GM18951 (cell line): ENCODE measurements around the gene LGR6.
"Not testable (repeated sequence)": the region's sequence is repeated elsewhere in the genome, so short reads cannot be mapped to it uniquely, and the experiment has no call there.

ENCODE experiments used
- POLR2A ChIP-seq: IDR thresholded peaks from 4 replicates; pipeline ENCODE4 v1.6.1; 2011; ENCODE audit warnings: mild to moderate bottlenecking; ENCODE audit not compliant: insufficient read length, insufficient read depth; ENCODE audit errors: extremely low read depth
- in situ Hi-C: fragments of 300-500 bp; cut with MboI; formaldehyde crosslinking; loops from one replicate; pipeline ENCODE4 v1.12.0; 2022; ENCODE audit warnings: low sequenced_read_pairs, mixed read lengths, inconsistent platforms; ENCODE audit not compliant: unreplicated experiment

The LGR6 gene, protein sequence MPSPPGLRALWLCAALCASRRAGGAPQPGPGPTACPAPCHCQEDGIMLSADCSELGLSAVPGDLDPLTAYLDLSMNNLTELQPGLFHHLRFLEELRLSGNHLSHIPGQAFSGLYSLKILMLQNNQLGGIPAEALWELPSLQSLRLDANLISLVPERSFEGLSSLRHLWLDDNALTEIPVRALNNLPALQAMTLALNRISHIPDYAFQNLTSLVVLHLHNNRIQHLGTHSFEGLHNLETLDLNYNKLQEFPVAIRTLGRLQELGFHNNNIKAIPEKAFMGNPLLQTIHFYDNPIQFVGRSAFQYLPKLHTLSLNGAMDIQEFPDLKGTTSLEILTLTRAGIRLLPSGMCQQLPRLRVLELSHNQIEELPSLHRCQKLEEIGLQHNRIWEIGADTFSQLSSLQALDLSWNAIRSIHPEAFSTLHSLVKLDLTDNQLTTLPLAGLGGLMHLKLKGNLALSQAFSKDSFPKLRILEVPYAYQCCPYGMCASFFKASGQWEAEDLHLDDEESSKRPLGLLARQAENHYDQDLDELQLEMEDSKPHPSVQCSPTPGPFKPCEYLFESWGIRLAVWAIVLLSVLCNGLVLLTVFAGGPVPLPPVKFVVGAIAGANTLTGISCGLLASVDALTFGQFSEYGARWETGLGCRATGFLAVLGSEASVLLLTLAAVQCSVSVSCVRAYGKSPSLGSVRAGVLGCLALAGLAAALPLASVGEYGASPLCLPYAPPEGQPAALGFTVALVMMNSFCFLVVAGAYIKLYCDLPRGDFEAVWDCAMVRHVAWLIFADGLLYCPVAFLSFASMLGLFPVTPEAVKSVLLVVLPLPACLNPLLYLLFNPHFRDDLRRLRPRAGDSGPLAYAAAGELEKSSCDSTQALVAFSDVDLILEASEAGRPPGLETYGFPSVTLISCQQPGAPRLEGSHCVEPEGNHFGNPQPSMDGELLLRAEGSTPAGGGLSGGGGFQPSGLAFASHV

DNA sequence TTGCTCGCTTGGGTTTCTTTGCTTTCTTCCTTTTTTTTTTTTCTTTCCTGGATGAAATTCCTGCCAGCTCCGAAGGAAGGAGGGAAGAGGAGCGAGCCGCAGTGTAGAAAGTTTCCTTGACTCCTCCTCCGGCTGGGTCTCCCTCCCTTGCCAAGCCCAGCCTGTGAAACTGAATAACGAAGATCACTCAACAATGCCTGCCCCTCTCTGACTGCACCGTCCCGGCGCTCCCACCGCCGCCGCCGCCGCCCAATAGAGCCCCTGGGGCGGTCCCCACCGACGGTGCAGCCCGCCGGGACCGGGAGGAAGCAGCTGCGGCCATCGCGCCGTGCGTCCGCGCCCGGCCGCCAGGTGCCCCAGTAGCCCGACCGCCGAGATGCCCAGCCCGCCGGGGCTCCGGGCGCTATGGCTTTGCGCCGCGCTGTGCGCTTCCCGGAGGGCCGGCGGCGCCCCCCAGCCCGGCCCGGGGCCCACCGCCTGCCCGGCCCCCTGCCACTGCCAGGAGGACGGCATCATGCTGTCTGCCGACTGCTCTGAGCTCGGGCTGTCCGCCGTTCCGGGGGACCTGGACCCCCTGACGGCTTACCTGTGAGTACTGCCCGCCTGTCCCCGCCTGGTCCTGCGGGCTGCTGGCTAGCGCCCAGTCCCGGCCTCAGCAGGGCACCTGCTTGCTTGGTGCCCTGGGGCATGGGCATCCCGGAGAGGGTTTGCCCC is at the start of gene LGR6:
TSS of gene LGR6 (plus strand) at position 186 of the 714 bp plus-strand sequence. CDS start at position 377, 191 bp downstream.
- TF ChIP-seq POLR2A, result no peak
- in situ Hi-C loops, result no loop called here

DNA sequence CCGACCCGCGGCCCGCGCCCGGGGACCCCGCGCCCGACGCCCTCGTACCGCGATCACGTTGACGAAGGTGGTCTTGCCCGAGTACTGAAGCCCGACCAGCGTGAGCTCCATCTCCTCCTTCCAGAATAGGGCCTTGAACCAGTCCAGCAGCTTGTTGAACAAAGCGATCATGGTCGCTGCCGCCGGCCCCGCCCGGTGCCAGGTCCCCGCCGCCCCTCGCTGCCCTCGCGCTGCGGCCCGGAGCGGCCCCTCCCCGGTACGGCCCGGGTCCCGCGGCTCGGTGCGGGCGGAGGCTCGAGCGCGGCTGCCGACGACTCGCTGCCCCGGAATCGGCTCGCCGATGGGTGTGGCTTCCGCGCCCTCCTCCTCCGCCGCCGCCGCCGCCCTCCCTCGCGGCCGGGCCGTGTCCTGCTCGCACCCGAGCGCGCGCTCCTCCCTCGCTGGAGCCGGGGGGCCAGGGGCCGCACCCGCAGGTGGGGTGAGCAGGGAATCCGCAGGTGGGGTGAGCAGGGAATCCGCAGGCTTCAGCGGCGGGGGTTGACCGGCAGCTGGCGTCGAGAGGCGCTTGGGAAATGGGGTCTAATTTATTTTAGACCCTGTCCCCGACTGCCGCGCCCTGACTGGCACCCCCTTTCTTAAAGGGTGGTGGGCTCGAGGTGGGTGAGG is 49.1 kb upstream of the LGR6 start, which contains the start of gene ARL8A:
TSS of gene ARL8A (minus strand) at position 336 of the 666 bp plus-strand sequence. CDS start at position 171, 165 bp downstream.
- TF ChIP-seq POLR2A, result peak; percentile 74
- in situ Hi-C loops, result no loop called here

DNA sequence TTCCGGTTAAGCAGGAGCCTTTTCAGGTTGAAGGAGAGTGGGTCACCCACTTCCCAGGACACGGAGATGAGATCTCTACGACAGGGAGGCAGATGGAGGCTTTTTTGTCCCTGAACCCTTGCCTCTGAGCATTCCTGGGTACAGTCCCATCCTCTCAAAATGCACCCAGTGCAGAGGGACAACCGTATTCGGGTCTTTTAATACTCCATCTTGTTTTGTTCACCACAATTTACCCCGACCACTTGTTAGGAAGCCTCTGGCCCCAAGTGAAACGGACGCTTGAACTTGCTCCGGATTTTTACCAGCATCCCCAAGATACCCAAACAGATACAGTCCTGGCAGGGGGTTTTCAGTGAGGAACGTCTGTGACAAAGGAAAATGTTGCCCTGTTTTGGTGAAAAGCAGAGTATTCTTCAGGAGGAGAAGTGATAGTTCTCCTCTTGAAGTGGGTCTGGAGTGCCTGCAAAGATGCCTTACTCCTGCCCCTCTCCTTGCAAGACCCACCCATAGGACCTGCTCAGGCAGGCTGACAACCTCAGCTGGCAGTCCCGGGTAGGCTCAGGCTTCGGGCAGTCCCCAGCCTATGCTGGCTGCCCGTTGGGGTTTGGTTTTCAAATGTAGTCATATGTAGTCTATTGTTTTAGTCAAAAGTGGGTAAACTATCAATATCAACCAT is 48.4 kb upstream of the LGR6 start:
- TF ChIP-seq POLR2A, result no peak
- in situ Hi-C loops, result no loop called here

DNA sequence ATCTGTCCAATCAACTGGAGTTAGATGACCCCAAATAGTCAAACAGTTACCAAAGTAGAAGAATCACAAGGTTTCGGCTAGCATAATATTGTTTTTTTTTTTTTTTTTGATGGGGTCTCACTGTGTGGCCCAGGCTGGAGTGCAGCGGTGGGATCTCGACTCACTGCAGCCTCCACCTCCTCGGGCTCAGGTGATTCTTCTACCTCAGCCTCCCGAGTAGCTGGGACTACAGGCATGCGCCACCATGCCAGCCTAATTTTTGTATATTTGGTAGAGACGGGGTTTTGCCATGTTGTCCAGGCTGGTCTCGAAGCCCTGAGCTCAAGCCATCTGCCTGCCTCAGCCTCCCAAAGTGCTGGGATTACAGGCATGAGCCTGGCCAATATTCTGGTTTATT is 47.9 kb upstream of the LGR6 start:
- in situ Hi-C loops, result not testable (repeated sequence)

DNA sequence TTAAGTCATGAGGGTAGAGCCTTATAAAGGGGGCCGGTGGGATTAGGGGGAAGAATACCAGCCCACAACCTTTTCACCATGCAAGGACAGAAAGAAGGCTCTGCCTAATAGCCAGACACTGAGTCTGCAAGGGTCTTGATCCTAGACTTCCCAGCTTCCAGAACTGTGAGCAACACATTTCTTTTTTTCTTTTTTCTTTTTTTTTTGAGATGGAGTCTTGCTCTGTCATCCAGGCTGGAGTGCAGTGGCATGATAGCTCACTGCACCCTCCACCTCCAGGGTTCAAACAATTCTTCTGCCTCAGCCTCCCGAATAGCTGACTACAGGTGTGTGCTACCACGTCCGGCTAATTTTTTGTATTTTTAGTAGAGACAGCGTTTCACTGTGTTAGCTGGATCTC is 47.3 kb upstream of the LGR6 start:
- no peak for TF ChIP-seq POLR2A
- in situ Hi-C loops, result no loop called here

DNA sequence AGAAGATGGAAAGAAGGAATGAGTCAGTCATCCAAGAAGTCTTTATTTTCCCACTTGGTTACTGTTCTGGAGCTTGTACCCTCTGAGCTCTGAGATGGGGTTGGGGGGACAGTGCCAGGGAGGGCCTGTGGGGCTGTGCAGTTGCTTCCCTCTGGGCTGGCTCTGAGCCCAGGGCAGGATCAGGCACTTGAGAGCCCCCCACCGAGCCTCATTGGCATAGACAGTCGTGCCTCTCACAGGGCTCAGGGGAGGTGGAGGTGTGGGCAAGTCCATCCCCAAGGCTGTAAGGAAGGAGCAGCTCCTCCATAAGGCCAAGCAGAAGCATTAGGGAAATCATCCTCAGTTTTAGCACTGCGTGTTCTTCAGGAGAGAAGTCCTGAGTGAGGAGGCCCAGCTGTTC is 46.6 kb upstream of the LGR6 start:
- no peak for TF ChIP-seq POLR2A
- in situ Hi-C loops, result no loop called here

DNA sequence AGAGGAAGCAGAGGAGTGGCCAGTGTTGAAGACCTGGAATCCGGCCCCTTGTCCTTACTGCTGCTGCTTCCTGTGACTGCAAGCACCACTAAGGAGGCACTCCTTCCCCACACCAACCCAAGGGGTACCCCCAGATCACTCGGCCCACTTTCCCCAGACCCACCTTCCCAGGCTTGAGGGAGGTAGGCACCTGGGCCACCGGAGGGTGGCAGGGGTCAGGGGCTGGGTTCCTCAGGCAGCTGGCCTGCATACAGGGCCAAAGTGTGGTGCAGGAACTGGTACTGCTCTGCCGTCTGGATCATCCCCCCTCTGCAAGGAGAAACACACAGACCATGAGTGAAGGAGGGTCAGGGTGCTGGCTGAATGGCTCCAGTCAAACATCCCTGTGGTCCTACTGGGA is 45.2 kb upstream of the LGR6 start:
- TF ChIP-seq POLR2A, result no peak
- in situ Hi-C loops, result no loop called here

DNA sequence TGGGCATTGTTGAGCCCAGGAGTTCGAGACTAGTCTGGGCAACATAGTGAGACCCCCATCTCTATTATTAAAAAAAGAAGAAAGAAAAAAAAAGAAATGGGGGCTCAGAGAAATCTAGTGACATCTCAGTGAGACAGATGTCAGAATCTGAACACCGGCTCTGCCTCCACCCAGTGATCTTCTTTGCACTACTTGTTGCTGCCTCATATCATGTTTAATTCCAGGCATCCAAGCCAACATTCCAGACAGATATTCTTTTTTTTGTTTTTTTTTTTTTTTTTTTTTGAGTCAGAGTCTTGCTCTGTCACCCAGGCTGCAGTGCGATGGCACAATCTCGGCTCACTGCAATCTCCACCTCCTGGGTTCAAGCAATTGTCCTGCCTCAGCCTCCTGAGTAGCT is 44.0 kb upstream of the LGR6 start:
- TF ChIP-seq POLR2A, result no peak
- in situ Hi-C loops, result no loop called here

DNA sequence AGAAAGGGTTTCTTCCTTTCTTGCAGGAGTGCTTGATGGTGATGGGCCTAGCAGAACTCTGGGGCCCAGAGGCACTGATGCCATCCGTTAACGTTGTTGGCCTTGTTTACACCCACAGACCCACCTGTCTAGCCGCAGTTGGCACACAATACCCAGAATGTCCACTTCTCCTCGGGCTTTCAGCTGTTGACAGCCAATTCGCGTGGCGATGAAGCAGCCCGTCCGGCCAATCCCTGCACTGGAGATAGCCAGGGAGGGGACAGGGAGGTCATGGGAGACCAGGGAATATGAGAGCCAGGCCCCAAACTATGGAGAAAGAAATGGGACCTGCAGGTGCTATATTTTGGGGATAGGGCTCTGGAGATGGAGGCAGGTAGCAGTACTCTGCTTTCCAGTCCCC is 43.4 kb upstream of the LGR6 start:
- TF ChIP-seq POLR2A, result no peak
- in situ Hi-C loops, result no loop called here

DNA sequence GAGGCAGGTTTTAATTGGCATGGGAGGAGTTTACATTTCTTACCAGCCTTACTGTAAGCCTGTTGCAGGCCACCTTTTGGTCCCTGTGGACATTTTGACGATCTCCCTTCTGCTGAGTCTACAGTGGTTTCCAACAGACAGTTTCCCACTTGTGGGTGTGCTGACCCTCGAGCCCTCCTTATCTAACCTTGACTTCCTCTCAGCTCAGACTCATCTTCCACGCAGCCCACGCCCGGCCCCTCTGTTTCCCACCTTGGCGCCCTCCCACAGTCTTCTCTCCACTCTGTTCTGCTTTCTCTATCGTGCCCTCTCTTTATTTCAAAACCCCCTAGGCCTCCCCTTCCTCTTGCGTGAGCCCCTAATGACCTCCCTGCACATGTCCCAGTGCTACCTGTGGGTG is 43.0 kb upstream of the LGR6 start:
- in situ Hi-C loops, result no loop called here
- no peak for TF ChIP-seq POLR2A

DNA sequence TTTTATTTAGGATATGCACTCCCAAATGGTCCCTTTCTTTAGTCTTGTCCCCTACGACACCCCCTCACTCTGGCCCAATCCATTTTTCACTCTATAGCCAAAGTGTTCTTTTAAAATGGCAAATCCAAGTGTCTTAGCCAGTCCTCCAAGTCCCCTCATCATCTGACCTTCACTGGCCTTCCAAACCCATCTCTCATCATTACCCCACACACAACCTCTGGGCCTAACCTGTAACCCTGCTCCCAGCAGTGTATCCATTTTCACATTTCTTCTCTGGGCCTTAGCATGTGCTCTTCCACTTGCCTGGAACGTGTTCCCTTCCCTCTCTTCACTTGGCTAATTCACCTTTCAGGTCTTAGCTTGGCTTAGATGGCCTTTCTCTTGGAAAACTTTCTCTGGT is 42.6 kb upstream of the LGR6 start:
- no peak for TF ChIP-seq POLR2A

DNA sequence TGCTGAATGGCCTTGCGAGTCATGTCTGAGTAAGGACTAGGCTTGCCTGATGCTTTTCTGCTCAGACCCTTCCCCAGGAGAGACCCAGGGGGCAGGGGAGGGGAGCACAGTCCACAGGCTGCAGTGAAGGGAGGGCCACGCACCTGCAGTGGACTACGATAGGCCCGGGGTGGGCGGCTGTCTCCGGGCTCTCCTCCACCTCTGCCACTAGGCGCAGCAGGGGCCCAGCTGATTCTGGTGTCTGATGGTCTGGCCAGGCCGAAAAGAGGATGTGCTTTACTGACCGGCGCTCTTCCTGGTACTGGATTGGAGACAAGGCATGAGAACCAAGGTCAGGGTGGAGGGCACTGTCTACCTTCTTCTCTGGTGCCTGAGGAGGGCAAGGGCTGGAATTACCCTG is 41.2 kb upstream of the LGR6 start:
- in situ Hi-C loops, result no loop called here
- no peak for TF ChIP-seq POLR2A

More for the DNA sequence above, 42.6 kb upstream of the LGR6 start:
- in situ Hi-C loops, result no loop called here
